Muscle layer of duodenum (tissue), 2 donors: ENCODE measurements around the gene ITPKC.

ENCODE experiments used
- H3K27ac ChIP-seq: one replicate; pipeline ENCODE4 v1.7.0; 2013; ENCODE audit warnings: mild to moderate bottlenecking, low read length
- H3K27me3 ChIP-seq: one replicate; pipeline ENCODE4 v1.7.0; 2013; ENCODE audit warnings: low read depth, mild to moderate bottlenecking, control low read depth, low read length
- H3K36me3 ChIP-seq, 2 donors: one replicate each; pipeline ENCODE4 v1.7.0; 2013; ENCODE audit warnings: low read length in 2 of 2, control low read depth in 1 of 2, mild to moderate bottlenecking in 1 of 2; ENCODE audit not compliant: insufficient read depth in 2 of 2, control insufficient read depth in 1 of 2
- H3K4me1 ChIP-seq, 2 donors: one replicate each; pipeline ENCODE4 v1.7.0; 2013; ENCODE audit warnings: low read length in 2 of 2, mild to moderate bottlenecking in 2 of 2, control low read depth in 1 of 2, moderate library complexity in 1 of 2; ENCODE audit not compliant: insufficient read depth in 2 of 2, control insufficient read depth in 1 of 2
- H3K4me3 ChIP-seq, 2 donors: one replicate each; pipeline ENCODE4 v1.7.0; 2013; ENCODE audit warnings: low read length in 2 of 2, low read depth in 1 of 2, mild to moderate bottlenecking in 1 of 2
- H3K9me3 ChIP-seq, 2 donors: one replicate each; pipeline ENCODE4 v1.7.0; 2013; ENCODE audit warnings: low read length in 2 of 2, control low read depth in 1 of 2, mild to moderate bottlenecking in 1 of 2; ENCODE audit not compliant: control insufficient read depth in 1 of 2
- donor health status: healthy.

Gene ITPKC

DNA sequence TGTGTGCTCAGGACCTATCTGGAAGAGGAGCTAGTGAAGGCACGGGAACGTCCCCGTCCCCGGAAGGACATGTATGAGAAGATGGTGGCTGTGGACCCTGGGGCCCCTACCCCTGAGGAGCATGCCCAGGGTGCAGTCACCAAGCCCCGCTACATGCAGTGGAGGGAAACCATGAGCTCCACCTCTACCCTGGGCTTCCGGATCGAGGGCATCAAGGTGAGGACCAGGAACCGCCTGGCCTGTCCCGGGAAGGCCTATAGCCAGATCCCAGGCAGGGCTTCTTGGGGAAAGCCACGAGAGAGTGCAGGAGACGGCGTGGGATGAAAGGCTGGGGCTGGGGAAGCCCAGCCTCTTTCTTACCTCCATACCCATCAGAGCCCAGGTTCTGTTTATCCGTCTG lies 16.2 kb downstream of the ITPKC start:
- peaks cover 50 to 89% of the 10 kb centered on the region in 2 donors for H3K36me3 ChIP-seq
- no peak overlapping the region for H3K4me3 ChIP-seq
- no peaks in the 10 kb centered on the region for H3K27me3 ChIP-seq
- H3K27ac ChIP-seq, result no peak overlapping the region
- no peaks in the 10 kb centered on the region for H3K9me3 ChIP-seq
- H3K4me1 ChIP-seq, result no peaks in the 10 kb centered on the region

- Histone ChIP-seq H3K27ac (no peak overlapping the region), H3K36me3 (peaks cover 54 to 82% of the 10 kb centered on the region in 2 donors), H3K9me3 (no peaks in the 10 kb centered on the region), H3K4me3 (no peak overlapping the region), H3K4me1 (no peaks in the 10 kb centered on the region), H3K27me3 (no peaks in the 10 kb centered on the region)
These were observed 18.3 kb downstream of the ITPKC start for GRCh38 chr19:40735013-40735771.

DNA sequence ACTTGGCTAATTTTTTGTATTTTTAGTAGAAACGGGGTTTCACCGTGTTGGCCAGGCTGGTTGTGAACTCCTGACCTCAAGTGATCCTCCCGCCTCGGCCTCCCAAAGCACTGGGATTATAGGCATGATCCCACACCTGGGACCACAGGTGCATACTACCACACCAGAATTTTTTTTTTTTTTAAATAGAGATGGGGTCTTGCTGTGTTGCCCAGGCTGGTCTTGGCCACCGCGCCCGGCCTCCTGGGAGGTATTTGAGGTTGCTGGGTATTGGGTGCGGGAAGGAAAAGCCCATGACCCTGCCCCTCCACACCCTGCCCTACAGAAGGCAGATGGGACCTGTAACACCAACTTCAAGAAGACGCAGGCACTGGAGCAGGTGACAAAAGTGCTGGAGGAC lies 19.7 kb downstream of the ITPKC start:
- Histone ChIP-seq H3K27ac (no peak overlapping the region), H3K36me3 (peaks cover 44 to 67% of the 10 kb centered on the region in 2 donors), H3K4me1 (peaks cover 0 to 4% of the 10 kb centered on the region in 2 donors), H3K27me3 (no peaks in the 10 kb centered on the region), H3K9me3 (no peaks in the 10 kb centered on the region), H3K4me3 (no peak overlapping the region)

DNA sequence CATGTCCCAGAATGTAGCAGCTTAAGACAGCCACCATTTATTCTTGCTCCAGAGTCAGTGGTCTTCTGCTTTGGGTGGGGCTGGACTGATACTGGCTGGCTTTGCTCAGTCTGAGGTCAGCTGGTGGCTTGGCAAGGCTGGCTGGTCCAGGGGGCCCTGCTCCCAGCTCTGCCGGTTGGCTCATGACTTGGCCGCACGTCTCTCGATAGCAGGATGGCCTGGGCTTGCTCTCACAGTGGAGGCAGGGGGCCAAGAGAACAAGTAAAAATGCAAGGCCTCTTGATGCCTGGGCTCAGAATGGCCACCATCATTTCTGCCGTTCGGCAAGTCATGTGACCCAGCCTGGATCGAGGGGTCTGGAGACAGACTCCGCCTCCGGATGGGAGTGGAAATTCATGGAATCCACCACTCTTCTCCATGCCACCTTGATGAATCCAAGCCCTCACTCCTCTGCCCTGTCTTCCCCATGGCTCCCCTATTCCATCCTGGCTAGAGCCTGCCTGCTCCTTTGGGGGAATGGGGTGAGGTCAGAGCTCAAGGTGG lies 20.3 kb downstream of the ITPKC start:
- Histone ChIP-seq H3K36me3 (peaks cover 44 to 64% of the 10 kb centered on the region in 2 donors), H3K27me3 (no peaks in the 10 kb centered on the region), H3K4me3 (no peak overlapping the region), H3K9me3 (no peaks in the 10 kb centered on the region), H3K27ac (no peak overlapping the region), H3K4me1 (peaks cover 0 to 4% of the 10 kb centered on the region in 2 donors)

DNA sequence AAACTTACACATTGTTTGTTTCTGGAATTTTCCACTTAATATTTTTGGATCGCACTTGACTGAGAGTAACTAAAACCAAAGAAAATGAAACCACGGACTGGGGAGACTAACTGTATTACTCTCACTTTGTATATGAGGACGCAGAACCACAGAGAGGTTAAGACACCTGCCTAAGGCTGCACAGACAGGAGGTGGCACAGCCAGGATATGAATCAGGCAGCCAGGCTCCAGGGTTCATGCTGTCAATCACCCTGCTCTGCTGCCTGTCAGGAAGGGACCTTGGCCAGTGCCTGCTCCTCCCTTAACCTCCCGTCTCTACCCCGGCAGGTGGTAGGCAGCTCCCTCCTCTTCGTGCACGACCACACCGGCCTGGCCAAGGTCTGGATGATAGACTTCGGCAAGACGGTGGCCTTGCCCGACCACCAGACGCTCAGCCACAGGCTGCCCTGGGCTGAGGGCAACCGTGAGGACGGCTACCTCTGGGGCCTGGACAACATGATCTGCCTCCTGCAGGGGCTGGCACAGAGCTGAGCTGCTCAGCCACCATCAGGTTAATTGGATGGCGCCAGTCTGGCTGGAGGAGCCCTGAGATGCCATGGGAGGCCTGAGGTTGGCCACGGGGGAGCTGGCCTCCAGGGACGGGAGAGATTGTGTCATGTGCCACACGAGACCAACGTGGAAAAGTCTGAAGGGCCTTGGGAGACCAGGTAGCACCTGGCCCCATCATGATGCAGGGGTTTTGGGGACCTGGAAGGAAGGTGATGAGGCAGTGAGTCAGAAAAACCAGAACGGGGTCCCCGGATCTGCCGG lies 22.3 kb downstream of the ITPKC start:
- Histone ChIP-seq H3K36me3 (peaks cover 30 to 44% of the 10 kb centered on the region in 2 donors), H3K4me1 (peaks cover 0 to 4% of the 10 kb centered on the region in 2 donors), H3K4me3 (no peak overlapping the region), H3K27me3 (no peaks in the 10 kb centered on the region), H3K9me3 (no peaks in the 10 kb centered on the region), H3K27ac (no peak overlapping the region)

DNA sequence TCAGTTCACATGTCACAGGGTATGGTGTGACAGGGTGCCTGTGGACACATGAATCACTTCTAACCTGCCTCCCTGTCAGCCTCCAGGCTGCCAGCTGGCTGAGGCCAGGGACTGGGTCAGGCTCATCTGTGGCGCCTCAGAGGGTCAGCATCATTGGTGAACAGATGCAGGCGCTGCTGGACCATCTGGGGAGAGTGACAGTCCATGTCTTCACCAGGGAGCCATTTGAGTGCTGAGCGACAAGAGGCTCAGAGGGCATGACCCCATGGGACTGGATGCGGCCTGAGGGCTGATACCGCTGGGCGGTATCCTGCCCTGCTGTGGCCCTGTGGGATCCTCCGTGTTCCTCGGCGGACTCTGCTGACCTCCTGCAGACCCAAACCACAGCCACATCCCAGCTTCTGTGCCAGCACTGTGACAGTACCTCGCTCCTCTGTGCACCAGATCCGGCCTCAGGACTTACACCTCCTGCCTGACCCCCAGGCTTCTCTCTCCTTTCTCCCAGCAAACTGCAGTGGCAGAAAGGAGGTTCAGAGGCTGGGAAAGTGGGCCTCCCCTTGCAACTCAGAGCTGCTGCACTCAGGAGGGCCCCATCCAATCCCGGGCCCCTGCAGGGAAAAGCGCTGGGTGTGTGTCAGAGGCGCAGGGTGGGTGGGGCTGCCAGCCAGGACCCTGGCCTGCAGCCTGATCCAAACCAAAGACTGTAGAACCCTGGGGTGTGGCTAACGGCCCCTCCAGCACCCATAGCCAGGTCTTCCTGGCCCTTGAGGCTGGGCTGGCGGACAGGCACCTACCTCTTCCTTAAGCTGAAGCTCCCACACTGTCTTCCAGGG lies 23.2 kb downstream of the ITPKC start:
- Histone ChIP-seq H3K27ac (no peak overlapping the region), H3K4me3 (no peak overlapping the region), H3K27me3 (no peaks in the 10 kb centered on the region), H3K9me3 (no peaks in the 10 kb centered on the region), H3K4me1 (peaks cover 0 to 4% of the 10 kb centered on the region in 2 donors), H3K36me3 (peaks cover 27 to 35% of the 10 kb centered on the region in 2 donors)

DNA sequence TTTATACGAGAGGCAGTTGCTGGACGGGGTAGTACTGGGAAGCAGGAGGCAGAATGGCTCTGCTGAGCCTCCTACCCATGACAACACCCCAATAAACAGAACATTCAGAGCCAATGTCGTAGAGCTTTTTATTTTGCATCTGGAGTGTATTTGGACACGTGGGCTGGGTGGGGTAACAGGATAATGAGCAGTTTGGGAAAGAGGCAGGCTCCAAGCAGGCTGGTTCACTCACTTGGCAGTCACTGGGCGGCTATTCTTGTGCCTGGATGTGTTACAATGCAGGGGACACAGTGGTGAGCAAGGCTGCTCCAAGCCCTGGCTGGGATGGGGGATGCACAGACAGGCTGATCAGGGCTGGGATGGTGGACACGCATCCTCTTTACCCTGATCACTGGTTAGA lies 23.8 kb downstream of the ITPKC start:
- Histone ChIP-seq H3K27me3 (no peaks in the 10 kb centered on the region), H3K9me3 (no peaks in the 10 kb centered on the region), H3K36me3 (peaks cover 20 to 29% of the 10 kb centered on the region in 2 donors), H3K4me1 (peaks cover 0 to 9% of the 10 kb centered on the region in 2 donors), H3K27ac (no peak overlapping the region), H3K4me3 (no peak overlapping the region)

- H3K27ac ChIP-seq, result no peak overlapping the region
These were observed 24.8 kb downstream of the ITPKC start for GRCh38 chr19:40741527-40742390.

GRCh38 chr19:40742477-40742876 lies 25.6 kb downstream of the ITPKC start:
- H3K27ac ChIP-seq, result no peak overlapping the region
- H3K4me3 ChIP-seq, result no peak overlapping the region
- peaks cover 12 to 13% of the 10 kb centered on the region in 2 donors for H3K36me3 ChIP-seq
- no peaks in the 10 kb centered on the region for H3K9me3 ChIP-seq
- H3K27me3 ChIP-seq, result no peaks in the 10 kb centered on the region
- peaks cover 0 to 9% of the 10 kb centered on the region in 2 donors for H3K4me1 ChIP-seq

More at GRCh38 chr19:40741527-40742390, 24.8 kb downstream of the ITPKC start:
- peaks cover 19 to 21% of the 10 kb centered on the region in 2 donors for H3K36me3 ChIP-seq
- H3K4me1 ChIP-seq, result peaks cover 0 to 9% of the 10 kb centered on the region in 2 donors
- H3K27me3 ChIP-seq, result no peaks in the 10 kb centered on the region
- H3K4me3 ChIP-seq, result no peak overlapping the region
- no peaks in the 10 kb centered on the region for H3K9me3 ChIP-seq

DNA sequence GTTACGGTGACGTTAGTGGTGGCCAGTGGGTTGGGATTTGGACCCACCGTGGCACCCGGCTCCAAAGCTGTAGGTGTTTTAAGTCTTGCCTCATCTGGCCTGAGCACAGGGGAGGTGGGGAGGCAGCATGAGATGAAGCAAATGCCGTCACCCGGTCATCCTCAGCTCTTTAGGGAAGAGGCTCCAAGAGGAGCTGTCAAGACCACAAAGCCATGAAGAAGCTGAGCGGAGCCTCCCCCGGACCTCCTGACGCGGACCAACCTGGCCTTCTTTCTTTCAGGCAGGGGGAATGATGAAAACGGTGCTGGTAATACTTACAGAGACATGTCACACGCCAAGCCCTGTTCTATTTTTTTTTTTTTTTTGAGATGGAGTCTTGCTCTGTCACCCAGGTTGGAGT lies 26.0 kb downstream of the ITPKC start:
- no peak overlapping the region for H3K4me3 ChIP-seq
- no peaks in the 10 kb centered on the region for H3K27me3 ChIP-seq
- H3K36me3 ChIP-seq, result peaks cover 10% of the 10 kb centered on the region in 2 donors
- peaks cover 0 to 9% of the 10 kb centered on the region in 2 donors for H3K4me1 ChIP-seq
- no peaks in the 10 kb centered on the region for H3K9me3 ChIP-seq
- H3K27ac ChIP-seq, result no peak overlapping the region
